Measurements from ENCODE around the gene HIVEP3. TPM values are rescaled to one million over a fixed set of nuclear protein-coding genes. Genes with fewer than 3 reads are reported as not detected.

HIVEP3 gene
- total RNA-seq, 3 donors from 2014 or later = 4.9 to 6.5 (median 6.1) TPM

DNA sequence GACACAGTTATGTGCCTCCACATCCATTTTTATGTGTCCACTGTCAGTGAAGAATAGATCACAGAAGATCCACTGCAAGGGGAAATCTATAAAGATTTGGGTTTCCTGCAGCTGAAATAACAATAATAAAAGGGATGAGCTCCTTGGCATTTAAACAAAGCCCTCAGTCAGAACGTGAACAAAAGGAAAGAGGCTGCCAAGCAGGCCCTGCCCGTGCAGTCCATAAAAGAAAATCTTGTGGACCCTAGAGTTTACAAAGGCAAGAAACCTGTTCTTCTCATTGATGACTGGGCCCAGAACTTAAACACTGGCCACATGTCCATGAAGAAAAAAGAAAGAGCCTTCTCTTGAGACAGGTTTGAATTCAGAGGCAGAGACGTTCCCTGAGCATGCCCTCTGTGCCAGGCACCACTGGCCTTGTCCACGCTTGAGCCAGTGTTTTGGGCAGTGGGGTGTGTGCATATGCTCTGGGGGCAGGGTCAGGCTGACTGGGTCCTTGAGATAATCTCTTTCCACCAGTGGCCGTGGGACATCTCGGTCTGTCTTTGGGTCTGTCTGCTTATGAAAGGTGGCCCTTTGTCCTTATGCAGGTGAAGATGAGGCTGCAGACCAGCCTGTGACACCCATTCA, 142.7 kb downstream of the HIVEP3 start:
- no peak overlapping the region for H3K4me3 ChIP-seq
- no peaks in the 10 kb centered on the region for H3K9me3 ChIP-seq
- DNase-seq (no peak), ATAC-seq (no peak)
- intact Hi-C loops (cut with DNase I, micrococcal nuclease) = no loop called here
- H3K4me1 ChIP-seq (ENCODE audit: low read depth) = no peaks in the 10 kb centered on the region
- no peak for TF ChIP-seq CTCF (IDR thresholded peaks at IDR 0.05)
- H3K36me3 ChIP-seq (ENCODE audit: low read depth) = no peaks in the 10 kb centered on the region

DNA sequence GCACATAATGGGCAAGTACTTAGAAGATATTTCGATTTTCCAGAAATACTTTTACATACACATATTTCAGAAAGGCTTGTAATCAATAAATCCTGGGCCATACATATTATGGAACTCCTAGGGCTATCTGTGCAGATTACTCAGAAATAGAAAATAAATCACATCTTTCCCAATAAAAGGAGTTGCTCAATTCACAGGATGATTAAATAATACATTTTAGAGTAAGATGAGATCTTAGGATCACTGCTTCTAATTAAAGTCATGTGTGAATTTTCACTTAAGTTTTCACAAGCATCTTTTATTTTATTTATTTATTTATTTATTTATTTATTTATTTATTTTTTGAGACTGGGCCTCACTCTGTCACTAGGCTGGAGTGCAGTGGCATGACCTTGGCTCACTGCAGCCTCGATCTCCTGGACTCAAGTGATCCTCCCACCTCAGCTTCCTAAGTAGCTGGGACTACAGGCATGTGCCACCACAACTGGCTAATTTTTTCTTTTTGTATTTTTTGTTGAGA, 144.2 kb downstream of the HIVEP3 start:
- intact Hi-C loops (cut with DNase I, micrococcal nuclease) = no loop called here
- H3K36me3 ChIP-seq (ENCODE audit: low read depth) = no peaks in the 10 kb centered on the region
- H3K9me3 ChIP-seq = no peaks in the 10 kb centered on the region
- no peak overlapping the region for H3K4me3 ChIP-seq
- no peak for TF ChIP-seq CTCF (IDR thresholded peaks at IDR 0.05)
- ATAC-seq (no peak), DNase-seq (no peak)
- no peaks in the 10 kb centered on the region for H3K4me1 ChIP-seq (ENCODE audit: low read depth)

GRCh38 chr1:41773842-41774241, 144.9 kb downstream of the HIVEP3 start:
- H3K4me1 ChIP-seq (ENCODE audit: low read depth) = no peaks in the 10 kb centered on the region
- ATAC-seq (no peak), DNase-seq (no peak)
- intact Hi-C loops (cut with DNase I, micrococcal nuclease) = no loop called here
- no peak overlapping the region for H3K4me3 ChIP-seq
- H3K9me3 ChIP-seq = no peaks in the 10 kb centered on the region
- no peaks in the 10 kb centered on the region for H3K36me3 ChIP-seq (ENCODE audit: low read depth)
- no peak for TF ChIP-seq CTCF (IDR thresholded peaks at IDR 0.05)

DNA sequence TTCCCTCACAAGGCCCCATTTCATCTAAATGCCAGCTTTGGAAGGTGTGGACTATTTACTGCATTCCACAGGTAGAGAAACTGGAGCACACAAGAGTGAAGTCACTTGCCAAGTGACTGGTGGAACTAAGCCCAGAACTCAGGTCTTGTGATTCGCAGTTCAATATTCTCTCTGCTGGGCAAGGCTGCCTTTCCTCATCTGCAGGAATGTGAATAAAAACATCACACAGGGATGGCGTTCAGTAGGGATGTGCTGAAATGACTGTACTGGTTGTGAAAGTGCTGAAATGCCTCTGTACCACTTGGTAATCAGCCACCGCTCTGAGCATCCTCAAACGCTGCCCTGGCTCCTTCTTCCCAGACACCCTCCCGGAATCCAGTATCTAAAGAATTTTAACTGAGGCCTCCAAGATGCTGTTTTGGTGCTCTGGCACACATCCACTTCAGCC, 145.6 kb downstream of the HIVEP3 start:
- DNase-seq (no peak), ATAC-seq (peak; percentile 17)
- H3K4me1 ChIP-seq (ENCODE audit: low read depth) = no peaks in the 10 kb centered on the region
- no peak overlapping the region for H3K4me3 ChIP-seq
- TF ChIP-seq CTCF (IDR thresholded peaks at IDR 0.05) = no peak
- no peaks in the 10 kb centered on the region for H3K36me3 ChIP-seq (ENCODE audit: low read depth)
- H3K9me3 ChIP-seq = no peaks in the 10 kb centered on the region
- intact Hi-C loops (cut with DNase I, micrococcal nuclease) = no loop called here

GRCh38 chr1:41769068-41769467, 149.7 kb downstream of the HIVEP3 start:
- TF ChIP-seq CTCF (IDR thresholded peaks at IDR 0.05) = no peak
- no peak for DNase-seq
- Histone ChIP-seq H3K36me3 (ENCODE audit: low read depth) (no peaks in the 10 kb centered on the region), H3K4me1 (ENCODE audit: low read depth) (no peaks in the 10 kb centered on the region), H3K4me3 (no peak overlapping the region), H3K9me3 (no peaks in the 10 kb centered on the region)
- intact Hi-C loops (cut with DNase I, micrococcal nuclease) = no loop called here
- ATAC-seq = no peak

All from mucosa of descending colon (tissue), 3 donors.